GM12878 (cell line): ENCODE data around the gene PADI3. TPM values are rescaled to one million over a fixed set of nuclear protein-coding genes. Genes with fewer than 3 reads are reported as not detected.
"Not testable (repeated sequence)": the region's sequence is repeated elsewhere in the genome, so short reads cannot be mapped to it uniquely, and the experiment has no call there.

Experiments
- ATAC-seq: fragments of 200-7000 bp; cut with Tn5 transposase; 3 replicates; pipeline ENCODE4 v1.9.1; 2020; ENCODE audit warnings: mild to moderate bottlenecking, moderate library complexity
- BruUV-seq: library from RNA; stranded (reverse); fragments of 400-500 nt; replicated peaks from 2 replicates; lab custom pipeline; 2021; lab: Mats Ljungman, UMichigan
- CTCF ChIA-PET: fragments of 300-600 bp; sonication (Branson Sonifier 250); formaldehyde crosslinking; extraction: SDS; loops from one replicate; lab custom pipeline; 2021; ENCODE audit warnings: inconsistent platforms; lab: Yijun Ruan, JAX
- POLR2A ChIA-PET: fragments of 350-600 bp; formaldehyde crosslinking; extraction: SDS; loops from one replicate; lab custom pipeline; 2021; ENCODE audit warnings: inconsistent platforms; lab: Charles Lee
- RAD21 ChIA-PET: fragments of 300-600 bp; sonication (Branson Sonifier 250); formaldehyde crosslinking; loops from one replicate; lab custom pipeline; 2023; ENCODE audit warnings: antibody characterized with exemption; ENCODE audit not compliant: unreplicated experiment; lab: Charles Lee
- SMC1A ChIA-PET: fragments of 300-600 bp; sonication (Branson Sonifier 250); formaldehyde crosslinking; loops from one replicate; lab custom pipeline; 2023; ENCODE audit not compliant: unreplicated experiment, uncharacterized antibody; lab: Charles Lee
- DNase-seq: peaks from one replicate; pipeline ENCODE4 v3.0.0-alpha.2; 2011; ENCODE audit warnings: low read depth, low spot score
- FAIRE-seq: peaks from 3 replicates; lab custom pipeline; 2011; peaks lifted over from hg19 to GRCh38; lab: Jason Lieb, UNC
- H2AFZ ChIP-seq: 2 replicates; pipeline ENCODE4 v1.6.0; 2011; ENCODE audit warnings: low read depth, low read length, control low read depth; ENCODE audit not compliant: control insufficient read depth
- H3K27ac ChIP-seq: 2 replicates; pipeline ENCODE4 v1.5.1; 2011; ENCODE audit warnings: control low read depth; ENCODE audit not compliant: control insufficient read depth, insufficient read depth
- H3K27me3 ChIP-seq, 2 experiments: replicated peaks in 1 of 2; 2 replicates each; pipeline versions ENCODE4 v1.6.0 to v1.6.1; 2011; ENCODE audit warnings: low read length in 1 of 2; ENCODE audit not compliant: control insufficient read depth in 2 of 2, insufficient read depth in 2 of 2
- H3K36me3 ChIP-seq, 2 experiments: 2 replicates each; pipeline ENCODE4 v1.5.1; 2011; ENCODE audit warnings: low read length in 1 of 2; ENCODE audit not compliant: control insufficient read depth in 2 of 2, insufficient read depth in 2 of 2
- H3K4me1 ChIP-seq: 2 replicates; pipeline ENCODE4 v1.6.1; 2011; ENCODE audit warnings: mild to moderate bottlenecking, low read length, moderate library complexity, mixed read lengths; ENCODE audit not compliant: control insufficient read depth, insufficient read depth
- H3K4me2 ChIP-seq: 2 replicates; pipeline ENCODE4 v1.6.0; 2011; ENCODE audit warnings: control low read depth; ENCODE audit not compliant: control insufficient read depth, insufficient read depth
- H3K4me3 ChIP-seq: fragments of 200-600 bp; sonication (generic); 2 replicates; pipeline ENCODE4 v1.5.1; 2016
- H3K79me2 ChIP-seq: 2 replicates; pipeline ENCODE4 v1.6.0; 2011; ENCODE audit warnings: low read length; ENCODE audit not compliant: control insufficient read depth, insufficient read depth
- H3K9ac ChIP-seq: 2 replicates; pipeline ENCODE4 v1.8.0; 2011; ENCODE audit warnings: low read length, control low read depth, mixed read lengths; ENCODE audit not compliant: control insufficient read depth, insufficient read depth
- H3K9me3 ChIP-seq: replicated peaks from 3 replicates; pipeline ENCODE4 v1.5.1; 2011; ENCODE audit warnings: mild to moderate bottlenecking, low read length; ENCODE audit not compliant: control insufficient read depth, insufficient read depth
- H4K20me1 ChIP-seq: 2 replicates; pipeline ENCODE4 v1.6.0; 2011; ENCODE audit not compliant: control insufficient read depth, insufficient read depth
- GATAD2B ChIP-seq: fragments of 450-650 bp; conservative IDR thresholded peaks from 2 replicates; pipeline ENCODE4 v1.6.1; 2017; ENCODE audit warnings: low read depth, mild to moderate bottlenecking, moderate library complexity
- SP1 ChIP-seq: IDR thresholded peaks from one replicate; pipeline ENCODE4 v1.6.1; 2011; ENCODE audit warnings: low read depth, low read length
- STAT3 ChIP-seq: IDR thresholded peaks from 2 replicates; pipeline ENCODE4 v1.6.1; 2011; ENCODE audit warnings: low read depth, low read length, improper control_type of control experiment
- YY1 ChIP-seq: IDR thresholded peaks from 2 replicates; pipeline ENCODE4 v1.6.1; 2011; ENCODE audit warnings: low read depth, mild to moderate bottlenecking, low read length
- ZSCAN29 ChIP-seq: fragments of 450-650 bp; IDR thresholded peaks from 2 replicates; pipeline ENCODE4 v1.6.1; 2017; ENCODE audit warnings: mild to moderate bottlenecking, moderate library complexity
- WGBS: methylation state at CpG from one replicate; pipeline ENCODE4 v1.1.6; 2016; ENCODE audit warnings: low lambda C conversion rate; ENCODE audit not compliant: insufficient replicate concordance, insufficient coverage; ENCODE audit errors: missing lambda C conversion rate; 5-methylcytosine and 5-hydroxymethylcytosine counted together
- in situ Hi-C: fragments of 300-500 bp; cut with MboI; formaldehyde crosslinking; loops from 9 replicates; pipeline ENCODE4 v1.14.3; 2018; ENCODE audit warnings: mixed read lengths
- intact Hi-C: fragments of 100-400 bp; cut with micrococcal nuclease; formaldehyde crosslinking; loops from one replicate; pipeline ENCODE4 v1.14.2; 2022; ENCODE audit not compliant: unreplicated experiment
- polyA plus RNA-seq, 11 experiments: library from polyadenylated mRNA; depleted of rRNA in 4 of 11; unstranded in 6 of 11; stranded (reverse) in 5 of 11; fragments of >200 nt; fragmentation: Nextera tagmentation in 4 of 11; fragmentation: Illumina TruSeq in 1 of 11; extraction: Ambion mirVana in 4 of 11; extraction: Trizol in 1 of 11; gene quantifications; 1 replicate in 1 of 11; 2 replicates in 10 of 11; pipeline versions ENCODE4 v1.2.1 to v1.2.3, GENCODE V29; 2011 to 2016; ENCODE audit warnings: inconsistent platforms in 2 of 11, missing spikeins in 2 of 11, low read depth in 1 of 11
- total RNA-seq, 4 experiments: library from RNA; depleted of rRNA in 3 of 4; stranded (reverse); fragments of >200 nt in 3 of 4; fragmentation: Illumina TruSeq in 1 of 4; extraction: Trizol in 1 of 4; gene quantifications; 2 replicates each; pipeline versions ENCODE4 v1.2.1 to v1.2.3, GENCODE V29; 2013 to 2021

Gene PADI3
- total and polyA plus RNA-seq, 10 of the 15 experiments (the other 5 are each of a cell fraction or from before 2014, with no cell fraction given) = 0.01 TPM; not detected in 9

DNA sequence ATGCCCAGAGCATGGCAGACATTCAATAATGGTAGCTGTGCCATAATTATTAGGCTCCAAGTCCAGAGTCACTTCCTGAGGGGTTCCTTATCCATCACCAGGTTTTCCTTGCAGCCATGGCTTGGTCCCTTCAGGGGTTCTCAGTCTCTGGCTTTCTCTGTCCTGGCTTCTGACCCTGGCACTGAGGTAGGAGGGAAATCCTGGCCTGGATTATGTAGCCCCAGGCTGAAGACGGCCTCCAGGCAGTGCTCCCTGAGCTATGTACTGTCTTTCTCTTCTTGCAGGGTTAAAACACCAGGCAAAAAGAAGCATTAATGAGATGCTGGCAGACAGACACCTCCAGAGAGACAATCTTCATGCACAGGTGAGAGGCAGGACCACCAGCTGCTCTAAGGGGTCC lies 9.5 kb upstream of the PADI3 start:
- ATAC-seq (peak; percentile 79), DNase-seq (peak; percentile 32), FAIRE-seq (no peak)
- CTCF ChIA-PET = interaction anchor here (0.9 to 12.7 kb wide), 4 partner anchors 97 to 179 kb away, joined by 3 to 315 read pairs (median 4); partner anchors contain the start of gene PADI2
- in situ Hi-C loops = loop anchor here (5.0 to 10.0 kb wide), 3 partner anchors 112 to 295 kb away; no protein-coding TSS in a partner anchor
- TF ChIP-seq GATAD2B (no peak), SP1 (peak; percentile 90), ZSCAN29 (peak; percentile 82), YY1 (peak; percentile 61), STAT3 (no peak)
- TF ChIP-seq, all 136 proteins: peak for 3
- WGBS = 6% methylated on average over 1 of the region's 1 CpG
- H3K4me1 ChIP-seq = no peaks in the 10 kb centered on the region
- H2AFZ ChIP-seq = no peak overlapping the region
- no peak overlapping the region for H3K9ac ChIP-seq
- no peaks in the 10 kb centered on the region for H3K79me2 ChIP-seq
- H3K36me3 ChIP-seq = no peaks in the 10 kb centered on the region
- no TSS peak for BruUV-seq
- ChIA-PET POLR2A (no interaction called here), SMC1A (interaction anchor here (1.1 to 12.3 kb wide), 4 partner anchors 33 to 178 kb away, joined by 3 to 236 read pairs (median 4); partner anchors contain the start of gene PADI2), RAD21 (interaction anchor here (1.0 to 9.5 kb wide), 3 partner anchors 98 to 184 kb away, joined by 3 to 186 read pairs (median 5); partner anchors contain the start of gene PADI2)
- H3K4me3 ChIP-seq = no peak overlapping the region
- intact Hi-C loops = loop anchor here (10.0 kb wide), 1 partner anchor 95 kb away; no protein-coding TSS in a partner anchor
- peaks cover 0 to 2% of the 10 kb centered on the region in 2 experiments; a peak in 1 of 4 replicates for H3K27me3 ChIP-seq
- no peak overlapping the region for H3K27ac ChIP-seq
- H4K20me1 ChIP-seq = no peaks in the 10 kb centered on the region
- no peaks in the 10 kb centered on the region for H3K9me3 ChIP-seq
- H3K4me2 ChIP-seq = no peak overlapping the region

DNA sequence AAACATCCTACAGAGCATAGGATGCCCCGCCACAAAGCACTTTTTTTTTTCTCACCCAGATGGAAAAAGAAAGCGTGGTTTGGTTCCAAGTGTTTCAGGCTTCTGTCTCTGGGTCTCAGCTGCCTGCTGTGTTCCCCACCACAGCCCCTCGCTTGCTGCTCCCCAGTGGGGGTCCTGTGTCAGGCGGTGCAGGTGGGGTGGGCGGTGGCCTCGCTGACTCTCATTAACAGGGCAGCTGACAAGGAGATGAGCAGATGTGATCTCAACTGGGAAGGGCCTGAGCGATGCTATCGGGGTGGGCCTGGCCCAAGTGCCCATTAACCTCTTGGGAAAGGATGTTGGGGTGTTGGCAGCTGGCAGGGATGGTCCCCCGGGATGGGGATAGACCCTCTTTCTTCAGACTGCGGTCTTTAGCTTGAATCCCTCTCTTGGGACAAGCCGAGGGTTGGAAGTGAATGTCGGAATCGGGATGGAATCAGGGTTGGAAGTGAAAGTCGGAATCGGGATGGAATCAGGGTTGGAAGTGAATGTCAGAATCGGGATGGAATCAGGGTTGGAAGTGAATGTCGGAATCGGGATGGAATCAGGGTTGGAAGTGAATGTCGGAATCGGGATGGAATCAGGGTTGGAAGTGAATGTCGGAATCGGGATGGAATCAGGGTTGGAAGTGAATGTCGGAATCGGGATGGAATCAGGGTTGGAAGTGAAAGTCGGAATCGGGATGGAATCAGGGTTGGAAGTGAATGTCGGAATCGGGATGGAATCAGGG lies 7.7 kb upstream of the PADI3 start:
- H3K4me1 ChIP-seq, FAIRE-seq, H3K9me3 ChIP-seq, H3K79me2 ChIP-seq, H3K27ac ChIP-seq, POLR2A ChIA-PET, H3K36me3 ChIP-seq, H3K9ac ChIP-seq, H3K4me3 ChIP-seq, H2AFZ ChIP-seq, intact Hi-C loops, H3K27me3 ChIP-seq, H4K20me1 ChIP-seq, in situ Hi-C loops, H3K4me2 ChIP-seq, DNase-seq, BruUV-seq, ATAC-seq: not testable (repeated sequence)
- ChIA-PET SMC1A (interaction anchor here (1.4 to 12.3 kb wide), 2 partner anchors 99 to 117 kb away, joined by 3 to 236 read pairs; partner anchors contain the start of gene PADI2), CTCF (interaction anchor here (2.3 to 12.7 kb wide), 2 partner anchors 116 kb away, joined by 13 to 315 read pairs; partner anchors contain the start of gene PADI2), RAD21 (interaction anchor here (9.5 kb wide), 1 partner anchor 117 kb away, joined by 186 read pairs; the partner anchor contains the start of gene PADI2)
- WGBS = 34% methylated on average over 28 of the region's 28 CpGs

DNA sequence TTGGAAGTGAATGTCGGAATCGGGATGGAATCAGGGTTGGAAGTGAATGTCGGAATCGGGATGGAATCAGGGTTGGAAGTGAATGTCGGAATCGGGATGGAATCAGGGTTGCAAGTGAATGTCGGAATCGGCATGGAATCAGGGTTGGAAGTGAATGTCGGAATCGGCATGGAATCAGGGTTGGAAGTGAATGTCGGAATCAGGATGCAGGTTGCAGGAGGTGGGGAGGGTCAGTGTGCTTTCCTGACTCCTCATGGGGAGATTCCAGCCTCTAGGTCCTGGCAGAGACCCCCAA lies 7.2 kb upstream of the PADI3 start:
- POLR2A ChIA-PET, H2AFZ ChIP-seq, H3K4me2 ChIP-seq, BruUV-seq, H3K9ac ChIP-seq, H3K79me2 ChIP-seq, H3K27me3 ChIP-seq, ATAC-seq, H3K9me3 ChIP-seq, in situ Hi-C loops, H3K27ac ChIP-seq, FAIRE-seq, DNase-seq, H3K36me3 ChIP-seq, H4K20me1 ChIP-seq, intact Hi-C loops, H3K4me1 ChIP-seq, H3K4me3 ChIP-seq: not testable (repeated sequence)
- ChIA-PET RAD21 (interaction anchor here (1.0 kb wide), 1 partner anchor 112 kb away, joined by 3 read pairs; no protein-coding TSS in a partner anchor), SMC1A (interaction anchor here (12.3 kb wide), 1 partner anchor 117 kb away, joined by 236 read pairs; the partner anchor contains the start of gene PADI2), CTCF (interaction anchor here (2.3 kb wide), 1 partner anchor 116 kb away, joined by 13 read pairs; no protein-coding TSS in a partner anchor)
- WGBS = 53% methylated on average over 9 of the region's 11 CpGs
